ENCODE measurements around the gene GPR78.

- TF ChIP-seq CHD1 (IDR thresholded peaks at IDR 0.05; ENCODE audit: low read depth, low read length), result no peak
- TF ChIP-seq CTCF (conservative IDR thresholded peaks at IDR 0.05; ENCODE audit: low read depth, low read length), result no peak
- no peak for TF ChIP-seq RAD21 (IDR thresholded peaks at IDR 0.05; ENCODE audit: low read length)
- TF ChIP-seq POLR2A (IDR thresholded peaks at IDR 0.05; ENCODE audit: low read depth, low read length), result no peak
- TF ChIP-seq RCOR1 (IDR thresholded peaks at IDR 0.05; ENCODE audit: insufficient replicate concordance, low read length), result no peak
- TF ChIP-seq USF2 (IDR thresholded peaks at IDR 0.05; ENCODE audit: low read depth, low read length), result no peak
- TF ChIP-seq RFX5 (IDR thresholded peaks at IDR 0.05; ENCODE audit: low read depth, low read length), result no peak
- TF ChIP-seq NFE2L2 (IDR thresholded peaks at IDR 0.05; ENCODE audit: low read depth, low read length), result no peak
Observed at GRCh38 chr4:8577972-8578371, 2.2 kb upstream of the GPR78 start.

Data from IMR-90 (cell line).